ENCODE results near the gene PDGFB. TPM values are rescaled to one million over a fixed set of nuclear protein-coding genes. Genes with fewer than 3 reads are reported as not detected.

Gene PDGFB
- total RNA-seq, 1 donor from 2014 or later, result 1.1 TPM

GRCh38 chr22:39179841-39180335, 64.9 kb downstream of the PDGFB start:
- Histone ChIP-seq H3K4me3 (ENCODE audit: low read depth, low read length) (no peak overlapping the region), H3K27me3 (ENCODE audit: control insufficient read depth, insufficient read depth, low read length) (no peaks in the 10 kb centered on the region), H3K36me3 (ENCODE audit: control insufficient read depth, insufficient read depth, low read length) (no peaks in the 10 kb centered on the region)
- DNase-seq (ENCODE audit: low read depth), result no peak
- no peak for TF ChIP-seq CTCF (IDR thresholded peaks at IDR 0.05; ENCODE audit: insufficient read depth, low read length, severe bottlenecking)
- FAIRE-seq, result no peak

GRCh38 chr22:39179401-39179827, 65.4 kb downstream of the PDGFB start:
- DNase-seq (ENCODE audit: low read depth), result no peak
- Histone ChIP-seq H3K27me3 (ENCODE audit: control insufficient read depth, insufficient read depth, low read length) (no peaks in the 10 kb centered on the region), H3K36me3 (ENCODE audit: control insufficient read depth, insufficient read depth, low read length) (no peaks in the 10 kb centered on the region), H3K4me3 (ENCODE audit: low read depth, low read length) (no peak overlapping the region)
- FAIRE-seq, result no peak
- no peak for TF ChIP-seq CTCF (IDR thresholded peaks at IDR 0.05; ENCODE audit: insufficient read depth, low read length, severe bottlenecking)

GRCh38 chr22:39178206-39179111, 66.3 kb downstream of the PDGFB start:
- H3K4me3 ChIP-seq (ENCODE audit: low read depth, low read length), result no peak overlapping the region
- no peak for TF ChIP-seq CTCF (IDR thresholded peaks at IDR 0.05; ENCODE audit: insufficient read depth, low read length, severe bottlenecking)
- DNase-seq (ENCODE audit: low read depth) (peak; percentile 11), FAIRE-seq (no peak)
- H3K27me3 ChIP-seq (ENCODE audit: control insufficient read depth, insufficient read depth, low read length), result no peaks in the 10 kb centered on the region
- H3K36me3 ChIP-seq (ENCODE audit: control insufficient read depth, insufficient read depth, low read length), result no peaks in the 10 kb centered on the region

- TF ChIP-seq CTCF (IDR thresholded peaks at IDR 0.05; ENCODE audit: insufficient read depth, low read length, severe bottlenecking), result no peak
- Histone ChIP-seq H3K4me3 (ENCODE audit: low read depth, low read length) (no peak overlapping the region), H3K27me3 (ENCODE audit: control insufficient read depth, insufficient read depth, low read length) (no peaks in the 10 kb centered on the region), H3K36me3 (ENCODE audit: control insufficient read depth, insufficient read depth, low read length) (no peaks in the 10 kb centered on the region)
- FAIRE-seq, result no peak
- no peak for DNase-seq (ENCODE audit: low read depth)
Measured at GRCh38 chr22:39177791-39178190, 67.0 kb downstream of the PDGFB start.

GRCh38 chr22:39177456-39177775, 67.4 kb downstream of the PDGFB start:
- Histone ChIP-seq H3K36me3 (ENCODE audit: control insufficient read depth, insufficient read depth, low read length) (no peaks in the 10 kb centered on the region), H3K27me3 (ENCODE audit: control insufficient read depth, insufficient read depth, low read length) (no peaks in the 10 kb centered on the region), H3K4me3 (ENCODE audit: low read depth, low read length) (no peak overlapping the region)
- no peak for FAIRE-seq
- no peak for TF ChIP-seq CTCF (IDR thresholded peaks at IDR 0.05; ENCODE audit: insufficient read depth, low read length, severe bottlenecking)
- no peak for DNase-seq (ENCODE audit: low read depth)

All from bronchial epithelial cell (primary cell).